HEK293 (cell line): ENCODE measurements around the gene MTHFD1L.

Experiments
- CTCF ChIA-PET: fragments of 350-600 bp; formaldehyde crosslinking; extraction: SDS; loops from one replicate; lab custom pipeline; 2021; ENCODE audit warnings: antibody characterized with exemption; lab: Yijun Ruan, JAX
- POLR2A ChIA-PET: fragments of 300-600 bp; formaldehyde crosslinking; extraction: SDS; loops from one replicate; lab custom pipeline; 2020; ENCODE audit warnings: antibody characterized with exemption, inconsistent platforms; lab: Yijun Ruan, JAX
- H3K27ac ChIP-seq: fragments of 200-500 bp; sonication (Bioruptor generic); 2 replicates; pipeline ENCODE4 v1.5.1; 2014; ENCODE audit warnings: low read depth, low read length, control low read depth, inconsistent platforms; ENCODE audit errors: extremely low read depth
- H3K36me3 ChIP-seq, 2 experiments: fragments of 200-500 bp in 1 of 2; sonication (Bioruptor generic) in 1 of 2; 1 replicate in 1 of 2; 2 replicates in 1 of 2; pipeline ENCODE4 v1.5.1; 2014 to 2017; ENCODE audit warnings: inconsistent platforms in 2 of 2, low read length in 2 of 2; ENCODE audit not compliant: control insufficient read depth in 2 of 2, insufficient read depth in 1 of 2
- H3K4me1 ChIP-seq: fragments of 200-500 bp; sonication (Bioruptor generic); 2 replicates; pipeline ENCODE4 v1.5.1; 2014; ENCODE audit warnings: mild to moderate bottlenecking, low read length, inconsistent platforms; ENCODE audit not compliant: control insufficient read depth, insufficient read depth
- H3K4me3 ChIP-seq: 2 replicates; pipeline ENCODE4 v1.5.1; 2011; ENCODE audit warnings: low read depth, mild to moderate bottlenecking, control low read depth, low read length, moderate library complexity
- H3K9me3 ChIP-seq: fragments of 200-500 bp; sonication (Bioruptor generic); 2 replicates; pipeline ENCODE4 v1.5.1; 2014; ENCODE audit warnings: low read depth, low read length, inconsistent platforms; ENCODE audit not compliant: control insufficient read depth, insufficient read depth
- BCL11A ChIP-seq: fragments of 450-650 bp; formaldehyde crosslinking; IDR thresholded peaks from 2 replicates; pipeline ENCODE4 v1.5.1; 2016; ENCODE audit warnings: low read depth, missing biosample characterization, missing genetic modification characterization
- ELK4 ChIP-seq: IDR thresholded peaks from 2 replicates; pipeline ENCODE4 v1.6.1; 2011; ENCODE audit warnings: mild to moderate bottlenecking, low read depth, low read length, borderline replicate concordance
- FEZF1 ChIP-seq: fragments of 450-650 bp; formaldehyde crosslinking; IDR thresholded peaks from 2 replicates; pipeline ENCODE4 v1.5.1; 2016; ENCODE audit warnings: missing biosample characterization, missing genetic modification characterization
- KLF8 ChIP-seq: fragments of 450-650 bp; formaldehyde crosslinking; IDR thresholded peaks from 2 replicates; pipeline ENCODE4 v1.5.1; 2016; ENCODE audit warnings: missing biosample characterization, missing genetic modification characterization
- PRDM1 ChIP-seq: fragments of 450-650 bp; formaldehyde crosslinking; IDR thresholded peaks from 2 replicates; pipeline ENCODE4; 2016; ENCODE audit warnings: missing biosample characterization, missing genetic modification characterization
- SP2 ChIP-seq: fragments of 450-650 bp; formaldehyde crosslinking; IDR thresholded peaks from 2 replicates; pipeline ENCODE4 v1.5.1; 2016; ENCODE audit warnings: missing biosample characterization, missing genetic modification characterization
- TCF7L2 ChIP-seq: IDR thresholded peaks from 2 replicates; pipeline ENCODE4 v1.6.1; 2011; ENCODE audit warnings: low read depth, mild to moderate bottlenecking, inconsistent platforms, low read length, moderate library complexity, borderline replicate concordance
- WT1 ChIP-seq: fragments of 450-650 bp; formaldehyde crosslinking; IDR thresholded peaks from 2 replicates; pipeline ENCODE4 v1.5.1; 2016; ENCODE audit warnings: missing biosample characterization, missing genetic modification characterization
- ZBTB21 ChIP-seq: fragments of 450-650 bp; formaldehyde crosslinking; IDR thresholded peaks from 2 replicates; pipeline ENCODE4 v1.5.1; 2017; ENCODE audit warnings: missing biosample characterization, missing genetic modification characterization
- ZBTB7A ChIP-seq: fragments of 450-650 bp; formaldehyde crosslinking; IDR thresholded peaks from 2 replicates; pipeline ENCODE4 v1.5.1; 2016; ENCODE audit warnings: low read depth, missing biosample characterization, missing genetic modification characterization
- ZEB2 ChIP-seq: fragments of 450-650 bp; formaldehyde crosslinking; IDR thresholded peaks from 2 replicates; pipeline ENCODE4 v1.5.1; 2016; ENCODE audit warnings: missing biosample characterization, missing genetic modification characterization
- ZFHX2 ChIP-seq: fragments of 450-650 bp; formaldehyde crosslinking; conservative IDR thresholded peaks from 2 replicates; pipeline ENCODE4 v1.5.1; 2016; ENCODE audit warnings: missing biosample characterization, missing genetic modification characterization
- ZNF132 ChIP-seq: fragments of 450-650 bp; formaldehyde crosslinking; IDR thresholded peaks from 2 replicates; pipeline ENCODE4 v1.5.1; 2017; ENCODE audit warnings: missing biosample characterization, missing genetic modification characterization, borderline replicate concordance
- ZNF274 ChIP-seq, 2 experiments: fragments of 200-500 bp in 1 of 2; fragments of 450-650 bp in 1 of 2; sonication (Bioruptor generic) in 1 of 2; formaldehyde crosslinking in 1 of 2; IDR thresholded peaks; 2 replicates each; pipeline versions ENCODE4 v1.5.1 to v1.6.1; 2014 to 2016; ENCODE audit warnings: borderline replicate concordance in 1 of 2, inconsistent platforms in 1 of 2, low read length in 1 of 2, missing biosample characterization in 1 of 2, missing genetic modification characterization in 1 of 2
- ZNF324 ChIP-seq: fragments of 450-650 bp; formaldehyde crosslinking; IDR thresholded peaks from 2 replicates; pipeline ENCODE4 v1.5.1; 2016; ENCODE audit warnings: missing biosample characterization, missing genetic modification characterization
- ZNF366 ChIP-seq: fragments of 450-650 bp; formaldehyde crosslinking; conservative IDR thresholded peaks from 2 replicates; pipeline ENCODE4 v1.5.1; 2016; ENCODE audit warnings: missing biosample characterization, missing genetic modification characterization
- ZNF416 ChIP-seq: fragments of 450-650 bp; formaldehyde crosslinking; IDR thresholded peaks from 2 replicates; pipeline ENCODE4 v1.5.1; 2016; ENCODE audit warnings: missing biosample characterization, missing genetic modification characterization
- ZNF521 ChIP-seq: fragments of 450-650 bp; formaldehyde crosslinking; IDR thresholded peaks from 2 replicates; pipeline ENCODE4 v1.5.1; 2017; ENCODE audit warnings: missing biosample characterization, mild to moderate bottlenecking, missing genetic modification characterization
- ZNF610 ChIP-seq: fragments of 450-650 bp; formaldehyde crosslinking; IDR thresholded peaks from 2 replicates; pipeline ENCODE4 v1.5.1; 2016; ENCODE audit warnings: missing biosample characterization, missing genetic modification characterization, borderline replicate concordance
- ZNF747 ChIP-seq: fragments of 450-650 bp; formaldehyde crosslinking; IDR thresholded peaks from 2 replicates; pipeline ENCODE4 v1.5.1; 2016; ENCODE audit warnings: missing biosample characterization, missing genetic modification characterization
- ZNF768 ChIP-seq: fragments of 450-650 bp; formaldehyde crosslinking; IDR thresholded peaks from 2 replicates; pipeline ENCODE4 v1.5.1; 2018; ENCODE audit warnings: missing biosample characterization, mild to moderate bottlenecking, missing genetic modification characterization
- ZNF791 ChIP-seq: fragments of 450-650 bp; formaldehyde crosslinking; IDR thresholded peaks from 2 replicates; pipeline ENCODE4 v1.5.1; 2016; ENCODE audit warnings: missing biosample characterization, missing genetic modification characterization
- TF ChIP-seq, protein P1 (sequence below): fragments of 450-650 bp; formaldehyde crosslinking; IDR thresholded peaks from 2 replicates; pipeline ENCODE4 v1.5.1; 2016; ENCODE audit warnings: missing biosample characterization, missing genetic modification characterization
- TF ChIP-seq, protein P2 (sequence below): fragments of 450-650 bp; formaldehyde crosslinking; IDR thresholded peaks from 2 replicates; pipeline ENCODE4 v1.5.1; 2017; ENCODE audit warnings: missing biosample characterization, missing genetic modification characterization

The MTHFD1L gene

DNA sequence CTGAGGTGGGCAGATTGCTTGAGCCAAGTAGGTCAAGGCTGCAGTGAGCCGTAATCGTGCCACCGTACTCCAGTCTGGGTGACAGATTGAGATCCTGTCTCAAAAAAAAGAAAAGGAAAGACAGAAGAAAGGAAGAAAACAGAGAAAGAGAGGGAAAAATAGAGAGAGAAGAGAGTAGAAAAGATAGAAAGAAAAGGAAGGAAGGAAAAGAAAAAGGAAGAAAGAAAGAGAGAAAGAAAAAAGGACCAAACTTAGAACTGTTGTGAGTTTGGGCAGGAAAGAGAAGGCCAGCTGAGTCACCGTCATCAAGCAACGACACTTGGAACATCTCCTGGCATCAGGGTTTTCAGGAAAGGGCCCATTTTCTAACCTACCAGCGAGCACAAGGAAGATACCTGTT lies 278.3 kb downstream of the MTHFD1L start:
- Histone ChIP-seq H3K36me3 (no peaks in the 10 kb centered on the region), H3K27ac (no peak overlapping the region), H3K9me3 (no peaks in the 10 kb centered on the region), H3K4me1 (no peaks in the 10 kb centered on the region), H3K4me3 (no peak overlapping the region)
- TF ChIP-seq ZNF610 (no peak), ZNF366 (tag by site-specific recombination) (peak; percentile 71), PRDM1 (0 out of 2 replicates have a peak, but pooled peaks have one; percentile 16), ZBTB21 (tag by site-specific recombination) (no peak), SP2 (tag by site-specific recombination) (no peak)
- ChIA-PET CTCF (interaction anchor here (0.7 kb wide), 1 partner anchor 33 kb away, joined by 3 read pairs; no protein-coding TSS in a partner anchor), POLR2A (no interaction called here)

- TF ChIP-seq, protein P1, sequence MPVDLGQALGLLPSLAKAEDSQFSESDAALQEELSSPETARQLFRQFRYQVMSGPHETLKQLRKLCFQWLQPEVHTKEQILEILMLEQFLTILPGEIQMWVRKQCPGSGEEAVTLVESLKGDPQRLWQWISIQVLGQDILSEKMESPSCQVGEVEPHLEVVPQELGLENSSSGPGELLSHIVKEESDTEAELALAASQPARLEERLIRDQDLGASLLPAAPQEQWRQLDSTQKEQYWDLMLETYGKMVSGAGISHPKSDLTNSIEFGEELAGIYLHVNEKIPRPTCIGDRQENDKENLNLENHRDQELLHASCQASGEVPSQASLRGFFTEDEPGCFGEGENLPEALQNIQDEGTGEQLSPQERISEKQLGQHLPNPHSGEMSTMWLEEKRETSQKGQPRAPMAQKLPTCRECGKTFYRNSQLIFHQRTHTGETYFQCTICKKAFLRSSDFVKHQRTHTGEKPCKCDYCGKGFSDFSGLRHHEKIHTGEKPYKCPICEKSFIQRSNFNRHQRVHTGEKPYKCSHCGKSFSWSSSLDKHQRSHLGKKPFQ, result no peak
- TF ChIP-seq ZNF274 (IDR thresholded peaks at IDR 0.05; ENCODE audit: low read length) (no peak), ZNF274 (tag by site-specific recombination; IDR thresholded peaks at IDR 0.05; ENCODE audit: borderline replicate concordance) (no peak), KLF8 (tag by site-specific recombination) (no peak), FEZF1 (tag by site-specific recombination) (no peak), ZNF768 (tag by site-specific recombination) (no peak), ZFHX2 (tag by site-specific recombination) (no peak), ZNF747 (no peak), ZNF521 (tag by site-specific recombination) (no peak), ZEB2 (tag by site-specific recombination) (no peak), ELK4 (no peak), ZNF791 (tag by site-specific recombination) (no peak), ZBTB7A (tag by site-specific recombination) (no peak), ZNF324 (no peak), WT1 (tag by site-specific recombination) (no peak), TCF7L2 (no peak), BCL11A (tag by site-specific recombination) (no peak), ZNF416 (no peak), ZNF132 (no peak)
- TF ChIP-seq, protein P2, sequence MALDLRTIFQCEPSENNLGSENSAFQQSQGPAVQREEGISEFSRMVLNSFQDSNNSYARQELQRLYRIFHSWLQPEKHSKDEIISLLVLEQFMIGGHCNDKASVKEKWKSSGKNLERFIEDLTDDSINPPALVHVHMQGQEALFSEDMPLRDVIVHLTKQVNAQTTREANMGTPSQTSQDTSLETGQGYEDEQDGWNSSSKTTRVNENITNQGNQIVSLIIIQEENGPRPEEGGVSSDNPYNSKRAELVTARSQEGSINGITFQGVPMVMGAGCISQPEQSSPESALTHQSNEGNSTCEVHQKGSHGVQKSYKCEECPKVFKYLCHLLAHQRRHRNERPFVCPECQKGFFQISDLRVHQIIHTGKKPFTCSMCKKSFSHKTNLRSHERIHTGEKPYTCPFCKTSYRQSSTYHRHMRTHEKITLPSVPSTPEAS (tag by site-specific recombination), result no peak
- Histone ChIP-seq H3K9me3 (no peaks in the 10 kb centered on the region), H3K4me1 (no peaks in the 10 kb centered on the region), H3K27ac (no peak overlapping the region), H3K4me3 (no peak overlapping the region), H3K36me3 (no peaks in the 10 kb centered on the region)
- ChIA-PET CTCF (interaction anchor here (0.7 kb wide), 1 partner anchor 25 kb away, joined by 3 read pairs; no protein-coding TSS in a partner anchor), POLR2A (no interaction called here)
These were observed 281.8 kb downstream of the MTHFD1L start for GRCh38 chr6:151147118-151147832.
